ENCODE measurements around the gene CHPT1.
"Not testable (repeated sequence)": the region's sequence is repeated elsewhere in the genome, so short reads cannot be mapped to it uniquely, and the experiment has no call there.

CHPT1 gene

GRCh38 chr12:101722392-101722791, 25.0 kb downstream of the CHPT1 start:
- H3K4me3 ChIP-seq (ENCODE audit: low read length), result no peak overlapping the region
- no peak for TF ChIP-seq ZNF274 (IDR thresholded peaks at IDR 0.05; ENCODE audit: low read depth, low read length)

- TF ChIP-seq ZNF274 (IDR thresholded peaks at IDR 0.05; ENCODE audit: low read depth, low read length), result no peak
- H3K4me3 ChIP-seq (ENCODE audit: low read length), result no peak overlapping the region
Observed at GRCh38 chr12:101727098-101727497, 29.7 kb downstream of the CHPT1 start.

GRCh38 chr12:101729842-101730241, 32.4 kb downstream of the CHPT1 start:
- H3K4me3 ChIP-seq (ENCODE audit: low read length), result no peak overlapping the region

GRCh38 chr12:101732318-101732717, 34.9 kb downstream of the CHPT1 start:
- H3K4me3 ChIP-seq (ENCODE audit: low read length), result no peak overlapping the region
- no peak for TF ChIP-seq ZNF274 (IDR thresholded peaks at IDR 0.05; ENCODE audit: low read depth, low read length)

More at GRCh38 chr12:101729842-101730241, 32.4 kb downstream of the CHPT1 start:
- TF ChIP-seq ZNF274 (IDR thresholded peaks at IDR 0.05; ENCODE audit: low read depth, low read length), result no peak

GRCh38 chr12:101733166-101733565, 35.7 kb downstream of the CHPT1 start:
- H3K4me3 ChIP-seq (ENCODE audit: low read length), result no peak overlapping the region
- no peak for TF ChIP-seq ZNF274 (IDR thresholded peaks at IDR 0.05; ENCODE audit: low read depth, low read length)

GRCh38 chr12:101734482-101734881, 37.0 kb downstream of the CHPT1 start:
- not testable (repeated sequence) for H3K4me3 ChIP-seq (ENCODE audit: low read length)

- no peak for TF ChIP-seq ZNF274 (IDR thresholded peaks at IDR 0.05; ENCODE audit: low read depth, low read length)
Observed at GRCh38 chr12:101737476-101737875, 40.0 kb downstream of the CHPT1 start.

GRCh38 chr12:101738920-101739665, 41.7 kb downstream of the CHPT1 start, which contains the start of gene SYCP3:
SYCP3 (minus strand) TSS chr12:101739462; CDS start chr12:101737935, 1,527 bp downstream.
- TF ChIP-seq ZNF274 (IDR thresholded peaks at IDR 0.05; ENCODE audit: low read depth, low read length), result no peak
- no peak within 1 kb of the TSS for H3K4me3 ChIP-seq (ENCODE audit: low read length)

More at GRCh38 chr12:101737476-101737875, 40.0 kb downstream of the CHPT1 start:
- no peak overlapping the region for H3K4me3 ChIP-seq (ENCODE audit: low read length)

- TF ChIP-seq ZNF274 (IDR thresholded peaks at IDR 0.05; ENCODE audit: low read depth, low read length), result no peak
Observed at GRCh38 chr12:101740566-101740965, 43.1 kb downstream of the CHPT1 start.

GRCh38 chr12:101740980-101741379, 43.5 kb downstream of the CHPT1 start:
- H3K4me3 ChIP-seq (ENCODE audit: low read length), result no peak overlapping the region
- no peak for TF ChIP-seq ZNF274 (IDR thresholded peaks at IDR 0.05; ENCODE audit: low read depth, low read length)

More at GRCh38 chr12:101740566-101740965, 43.1 kb downstream of the CHPT1 start:
- H3K4me3 ChIP-seq (ENCODE audit: low read length), result no peak overlapping the region

- H3K4me3 ChIP-seq (ENCODE audit: low read length), result no peak overlapping the region
- TF ChIP-seq ZNF274 (IDR thresholded peaks at IDR 0.05; ENCODE audit: low read depth, low read length), result no peak
Observed at GRCh38 chr12:101743242-101743641, 45.8 kb downstream of the CHPT1 start.

GRCh38 chr12:101743724-101744472, 46.5 kb downstream of the CHPT1 start:
- no peak overlapping the region; the same call in 1 of the 2 replicates for H3K4me3 ChIP-seq (ENCODE audit: low read length)
- no peak for TF ChIP-seq ZNF274 (IDR thresholded peaks at IDR 0.05; ENCODE audit: low read depth, low read length)

GRCh38 chr12:101745481-101745880, 48.0 kb downstream of the CHPT1 start:
- no peak for TF ChIP-seq ZNF274 (IDR thresholded peaks at IDR 0.05; ENCODE audit: low read depth, low read length)
- no peak overlapping the region for H3K4me3 ChIP-seq (ENCODE audit: low read length)

- no peak overlapping the region for H3K4me3 ChIP-seq (ENCODE audit: low read length)
- no peak for TF ChIP-seq ZNF274 (IDR thresholded peaks at IDR 0.05; ENCODE audit: low read depth, low read length)
Observed at GRCh38 chr12:101746196-101746595, 48.8 kb downstream of the CHPT1 start.

GRCh38 chr12:101746661-101747060, 49.2 kb downstream of the CHPT1 start:
- TF ChIP-seq ZNF274 (IDR thresholded peaks at IDR 0.05; ENCODE audit: low read depth, low read length), result no peak
- H3K4me3 ChIP-seq (ENCODE audit: low read length), result no peak overlapping the region
